Astrocyte of the spinal cord (primary cell): ENCODE data around the gene ITPR2.

ENCODE experiments used
- DNase-seq: peaks from one replicate; pipeline ENCODE4 v3.0.0; 2011; ENCODE audit warnings: low read depth, low spot score
- H3K4me3 ChIP-seq: 2 replicates; pipeline ENCODE4 v1.5.1; 2011; ENCODE audit warnings: low read depth, mild to moderate bottlenecking, low read length, moderate library complexity
- CTCF ChIP-seq: IDR thresholded peaks from 2 replicates; pipeline ENCODE4 v1.5.1; 2012; ENCODE audit warnings: low read depth, mild to moderate bottlenecking, low read length, inconsistent platforms
- in situ Hi-C: cut with HindIII; loops from 2 replicates; pipeline ENCODE4 v1.10.0; 2017; ENCODE audit warnings: low sequenced_read_pairs

Gene ITPR2

GRCh38 chr12:26848156-26848825 lies 15.3 kb upstream of the ITPR2 start:
- no peak overlapping the region for H3K4me3 ChIP-seq
- no peak for DNase-seq
- no peak for TF ChIP-seq CTCF
- in situ Hi-C loops: no loop called here

GRCh38 chr12:26847431-26847830 lies 14.4 kb upstream of the ITPR2 start:
- no peak for DNase-seq
- no peak for TF ChIP-seq CTCF
- H3K4me3 ChIP-seq: no peak overlapping the region
- in situ Hi-C loops: no loop called here

GRCh38 chr12:26846416-26846815 lies 13.4 kb upstream of the ITPR2 start:
- in situ Hi-C loops: no loop called here
- no peak for DNase-seq
- H3K4me3 ChIP-seq: no peak overlapping the region
- no peak for TF ChIP-seq CTCF

GRCh38 chr12:26845984-26846383 lies 13.0 kb upstream of the ITPR2 start:
- peak; percentile 71 for DNase-seq
- no peak overlapping the region for H3K4me3 ChIP-seq
- TF ChIP-seq CTCF: no peak
- in situ Hi-C loops: no loop called here

- peak; percentile 31 for DNase-seq
- TF ChIP-seq CTCF: peak; percentile 70
Measured at GRCh38 chr12:26845057-26845666, 12.2 kb upstream of the ITPR2 start.

GRCh38 chr12:26843311-26843710 lies 10.3 kb upstream of the ITPR2 start:
- no peak for TF ChIP-seq CTCF
- H3K4me3 ChIP-seq: no peak overlapping the region
- in situ Hi-C loops: no loop called here
- DNase-seq: no peak

More at GRCh38 chr12:26845057-26845666, 12.2 kb upstream of the ITPR2 start:
- in situ Hi-C loops: no loop called here
- no peak overlapping the region for H3K4me3 ChIP-seq
